ENCODE results near the gene GGTLC2. TPM values are rescaled to one million over a fixed set of nuclear protein-coding genes. Genes with fewer than 3 reads are reported as not detected.
"Not testable (repeated sequence)": the region's sequence is repeated elsewhere in the genome, so short reads cannot be mapped to it uniquely, and the experiment has no call there.

GGTLC2 gene
- total RNA-seq, result not detected

DNA sequence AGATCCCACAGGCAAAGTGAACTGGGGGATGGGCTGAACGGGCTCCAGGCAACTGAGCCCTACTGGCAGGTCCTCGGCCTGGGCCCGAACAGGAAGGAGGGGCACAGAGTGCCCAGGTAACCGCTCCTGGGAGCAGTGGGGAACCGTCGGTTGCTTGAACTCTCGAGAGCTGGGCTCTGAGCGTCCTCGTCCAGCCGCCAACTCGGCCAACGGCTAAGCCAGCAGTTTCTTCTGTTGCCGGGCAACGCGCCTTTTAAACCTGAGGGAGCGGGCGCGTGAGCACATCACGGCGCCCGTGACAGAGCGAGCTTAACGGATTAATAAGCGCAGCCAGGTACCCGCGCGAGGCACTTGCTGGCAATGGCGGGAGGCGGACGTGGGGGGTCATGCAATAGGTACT, at the start of gene GGTLC2:
Gene GGTLC2 (plus strand): TSS at position 301 of the 400 bp plus-strand sequence. CDS start 1,732 bp downstream, outside the sequence.
- FAIRE-seq; DNase-seq (ENCODE audit: low spot score in 2 of 2): not testable (repeated sequence)

DNA sequence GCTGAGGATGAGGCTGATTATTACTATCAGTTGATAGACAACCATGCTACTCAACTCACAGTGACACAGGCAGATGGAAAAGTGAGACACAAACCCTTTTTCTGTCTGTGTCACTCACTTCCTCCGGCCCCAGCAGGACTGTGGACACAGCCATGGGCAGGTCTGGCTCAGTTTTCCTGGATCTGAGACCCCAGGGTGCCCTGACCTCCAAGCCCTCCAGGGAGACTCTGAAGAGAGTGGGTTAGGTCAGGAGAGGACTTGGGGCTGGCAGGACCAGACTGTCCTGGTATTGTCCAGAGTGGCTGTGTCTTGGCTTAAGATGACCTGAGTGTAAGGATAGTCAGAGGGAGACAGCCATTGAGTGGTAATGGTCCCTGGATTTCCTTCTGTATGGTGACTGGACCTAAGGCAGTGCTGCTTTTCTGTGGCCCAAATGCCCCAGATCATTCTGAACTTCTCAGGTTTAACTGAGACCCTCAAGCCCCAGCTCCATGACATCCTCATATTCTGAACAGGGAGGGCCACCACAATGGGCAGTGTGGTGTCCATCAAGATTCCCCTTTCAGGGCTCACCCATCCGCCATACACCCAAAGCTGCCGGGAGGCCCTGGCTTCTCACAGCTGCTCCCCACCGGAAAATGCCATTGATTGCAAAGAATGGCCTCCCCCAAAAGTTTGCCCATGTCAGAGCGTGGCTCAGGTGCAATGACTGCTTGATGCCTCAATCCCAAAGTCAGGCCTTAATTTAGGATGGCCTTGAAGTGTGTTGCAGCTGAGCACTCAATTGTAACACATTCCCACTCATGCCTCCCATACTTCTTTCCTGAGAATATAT, 49.2 kb upstream of the GGTLC2 start:
- FAIRE-seq (no peak), DNase-seq (ENCODE audit: low spot score in 2 of 2) (no peak)

DNA sequence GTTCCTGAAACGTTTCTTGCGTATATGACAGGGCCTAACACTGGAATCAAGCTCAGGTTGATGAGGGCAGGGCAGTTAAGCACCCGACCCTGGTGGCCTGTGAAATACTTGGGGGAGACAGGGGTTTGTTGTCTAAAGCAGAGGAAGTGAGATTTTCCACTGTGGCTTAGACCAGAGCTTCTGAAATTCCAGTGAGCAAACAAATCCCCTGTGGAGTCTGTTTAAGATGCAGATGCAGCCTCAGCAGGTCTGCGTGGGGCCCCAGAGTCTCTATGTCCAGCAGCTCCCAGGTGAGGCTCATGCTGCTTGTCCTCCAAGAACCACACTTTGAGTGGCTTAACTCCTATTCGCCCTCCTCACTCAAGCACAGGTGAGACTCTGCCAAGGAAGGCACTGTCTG, 46.3 kb upstream of the GGTLC2 start:
- FAIRE-seq (no peak), DNase-seq (ENCODE audit: low spot score in 2 of 2) (no peak)

DNA sequence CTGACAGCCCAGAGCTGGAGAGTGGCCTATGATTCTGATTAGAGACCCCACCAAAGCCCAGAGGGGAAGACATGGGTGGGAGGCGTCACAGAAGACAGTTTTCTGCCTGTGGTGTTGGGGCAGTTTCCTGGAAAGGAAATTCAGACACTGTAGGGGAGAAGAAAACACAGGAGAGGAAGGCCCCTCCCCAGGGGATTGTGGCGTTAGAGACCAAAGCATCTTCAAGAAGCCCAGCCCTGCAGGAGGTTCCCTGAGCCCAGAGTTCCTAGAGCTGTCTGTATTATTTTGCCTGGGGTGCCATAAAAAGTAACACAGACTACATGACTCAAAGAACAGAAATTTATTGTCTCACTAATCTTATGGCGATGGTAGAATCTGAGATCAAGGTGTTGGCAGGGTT, 45.2 kb upstream of the GGTLC2 start:
- DNase-seq (ENCODE audit: low spot score in 2 of 2) (no peak), FAIRE-seq (no peak)

DNA sequence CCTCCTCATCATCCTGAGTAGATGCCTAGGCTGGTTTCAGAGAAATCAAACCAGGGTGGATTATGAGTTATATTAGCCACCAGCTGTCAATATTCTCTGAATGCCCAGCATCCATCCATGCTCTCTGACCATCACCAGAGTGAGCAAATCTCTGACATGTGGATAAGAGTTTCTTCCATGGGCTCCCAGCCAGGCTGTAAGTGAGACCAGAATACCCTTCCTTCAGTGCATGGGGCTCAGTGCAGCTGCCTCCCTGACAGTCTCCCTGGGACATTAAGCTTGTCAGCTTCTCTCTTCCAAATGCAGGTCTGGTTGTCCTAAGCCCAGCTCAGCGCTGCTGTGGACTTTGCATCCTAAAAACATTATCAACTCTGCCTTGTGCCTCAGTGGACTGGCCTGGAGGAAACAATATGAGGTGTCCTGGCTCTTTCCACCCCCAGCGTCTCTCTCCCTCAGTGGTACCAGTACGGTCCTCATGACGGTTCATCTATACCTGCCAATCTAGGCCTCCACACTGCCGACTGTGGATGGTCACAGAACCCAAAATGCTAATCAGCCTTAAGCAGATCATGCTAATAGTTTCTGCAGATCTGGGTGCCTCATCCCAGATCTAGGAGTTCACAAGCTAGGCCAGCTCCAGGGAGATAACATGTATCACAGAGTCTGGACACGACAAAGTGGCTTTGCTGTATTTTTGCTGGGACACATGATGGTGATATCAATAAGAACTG, 43.7 kb upstream of the GGTLC2 start:
- DNase-seq (ENCODE audit: low spot score in 2 of 2), result no peak
- FAIRE-seq, result no peak

DNA sequence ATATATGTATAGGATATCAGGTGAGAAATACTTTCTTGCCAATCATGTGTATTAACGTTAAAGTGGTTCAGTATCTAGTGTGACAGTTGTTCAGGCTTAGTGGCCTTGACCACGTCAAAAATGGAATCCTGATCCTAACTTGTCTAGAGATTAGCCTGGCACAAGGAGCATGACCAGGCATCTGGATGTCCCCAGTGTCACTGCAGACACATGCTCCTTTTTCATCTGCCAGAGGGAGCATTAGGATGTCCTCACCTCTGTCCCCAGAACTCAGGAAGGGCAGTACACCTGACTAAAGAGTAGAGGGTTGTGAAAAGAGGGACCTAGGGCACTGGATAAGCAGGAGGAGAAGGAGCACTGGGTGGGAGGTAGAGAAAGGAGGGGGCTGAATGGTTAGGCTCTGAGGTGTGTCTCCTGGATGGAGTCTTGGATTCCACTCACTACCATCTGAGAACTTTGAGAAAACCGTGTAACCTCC, 40.9 kb upstream of the GGTLC2 start:
- DNase-seq (ENCODE audit: low spot score in 2 of 2), result no peak
- FAIRE-seq, result no peak

DNA sequence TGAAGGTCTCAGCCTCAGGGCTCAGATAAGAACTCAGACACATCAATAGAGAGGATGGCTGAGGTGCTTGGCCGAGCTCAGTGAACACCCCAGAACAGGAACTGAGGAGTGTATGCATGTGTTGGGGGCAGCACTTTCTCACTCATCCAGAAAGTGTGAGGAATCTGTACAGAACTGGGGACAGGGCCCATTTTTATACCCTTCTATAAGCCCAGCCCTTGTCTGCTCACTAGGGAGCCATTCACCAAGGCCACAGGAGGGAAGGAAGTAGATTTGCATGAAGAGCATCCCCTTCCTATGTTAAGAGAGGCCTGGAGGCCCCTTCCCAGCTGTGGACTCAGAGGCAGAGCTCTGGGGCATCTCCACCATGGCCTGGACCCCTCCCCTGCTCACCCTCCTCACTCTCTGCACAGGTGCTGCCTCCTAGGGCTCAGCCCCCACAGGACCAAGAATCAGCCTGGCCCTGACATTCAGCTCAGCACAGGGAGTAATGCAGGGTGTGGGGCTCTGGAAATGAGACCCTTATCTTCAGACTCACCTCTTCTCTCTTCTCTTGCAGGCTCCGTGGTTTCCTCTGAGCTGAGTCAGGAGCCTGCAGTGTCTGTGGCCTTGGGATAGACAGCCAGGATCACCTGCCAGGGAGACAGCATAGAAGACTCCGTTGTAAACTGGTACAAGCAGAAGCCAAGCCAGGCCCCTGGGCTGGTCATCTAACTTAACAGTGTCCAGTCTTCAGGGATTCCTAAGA, 39.9 kb upstream of the GGTLC2 start:
- DNase-seq (ENCODE audit: low spot score in 2 of 2), result no peak
- no peak for FAIRE-seq

DNA sequence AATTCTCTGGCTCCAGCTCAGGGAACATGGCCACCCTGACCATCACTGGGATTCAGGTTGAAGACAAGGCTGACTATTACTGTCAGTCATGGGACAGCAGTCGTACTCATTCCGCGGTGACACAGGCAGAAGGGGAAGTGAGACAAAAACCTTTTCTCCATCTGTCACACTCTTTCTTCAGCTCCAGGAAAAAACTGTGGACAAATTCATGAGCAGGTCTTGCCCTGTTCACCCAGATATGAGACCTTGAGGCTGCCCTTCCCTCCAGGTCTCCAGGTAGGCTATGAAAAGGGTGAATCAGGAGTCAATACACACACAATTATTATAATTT, 39.4 kb upstream of the GGTLC2 start:
- FAIRE-seq (no peak), DNase-seq (ENCODE audit: low spot score in 2 of 2) (no peak)

DNA sequence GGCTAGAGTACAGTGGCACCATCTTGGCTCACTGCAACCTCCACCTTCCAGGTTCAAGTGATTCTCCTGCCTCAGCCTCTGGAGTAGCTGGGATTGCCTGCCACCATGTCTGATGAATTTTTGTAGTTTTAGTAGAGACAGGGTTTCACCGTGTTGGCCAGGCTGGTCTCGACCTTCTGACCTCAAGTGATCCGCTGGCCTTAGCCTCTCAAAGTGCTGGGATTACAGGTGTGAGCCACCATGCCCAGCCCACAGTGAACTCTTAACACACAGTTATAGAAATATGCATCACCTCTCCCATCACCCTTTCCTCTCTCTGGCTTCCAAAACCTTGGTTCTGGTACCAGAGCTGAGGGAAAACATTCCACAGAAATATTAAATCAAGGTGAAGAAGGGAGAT, 36.4 kb upstream of the GGTLC2 start:
- FAIRE-seq; DNase-seq (ENCODE audit: low spot score in 2 of 2): not testable (repeated sequence)

DNA sequence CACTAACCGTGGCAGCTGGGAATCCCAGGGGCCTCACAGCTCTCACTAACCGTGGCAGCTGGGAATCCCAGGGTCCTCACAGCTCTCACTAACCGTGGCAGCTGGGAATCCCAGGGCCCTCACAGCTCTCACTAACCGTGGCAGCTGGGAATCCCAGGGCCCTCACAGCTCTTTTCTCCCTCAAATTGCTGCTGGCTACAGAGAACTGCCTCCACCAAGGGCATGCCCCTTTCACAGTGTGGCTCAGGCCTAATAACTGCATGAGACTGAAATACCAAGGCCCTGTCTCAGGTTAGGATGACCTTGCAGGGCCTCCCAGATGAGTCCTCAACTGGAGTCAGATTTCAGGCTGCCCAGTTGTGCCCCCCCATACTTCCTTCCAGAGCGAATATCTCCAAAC, 35.1 kb upstream of the GGTLC2 start:
- DNase-seq (ENCODE audit: low spot score in 2 of 2), result no peak

DNA sequence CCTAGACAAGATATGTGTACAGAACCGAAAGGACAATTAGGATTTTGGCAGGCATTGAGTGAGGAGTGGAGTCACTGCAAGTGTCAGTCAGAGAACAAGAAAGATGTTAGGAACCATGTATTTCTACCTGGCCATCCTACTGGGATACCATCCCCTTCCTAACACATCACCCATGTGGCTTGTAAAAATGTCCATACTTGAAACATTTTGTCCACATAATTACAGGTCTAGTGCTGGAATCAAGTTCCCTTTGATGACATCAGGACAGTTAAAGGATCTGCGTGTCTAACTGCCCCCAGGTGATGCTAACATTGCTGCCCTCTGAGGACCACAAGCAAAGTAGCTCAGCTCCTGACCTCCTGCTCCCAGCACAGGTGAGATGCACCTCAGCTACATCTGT, 31.9 kb upstream of the GGTLC2 start:
- no peak for DNase-seq (ENCODE audit: low spot score in 2 of 2)
- FAIRE-seq, result no peak

More for the DNA sequence above, 35.1 kb upstream of the GGTLC2 start:
- FAIRE-seq, result no peak

DNA sequence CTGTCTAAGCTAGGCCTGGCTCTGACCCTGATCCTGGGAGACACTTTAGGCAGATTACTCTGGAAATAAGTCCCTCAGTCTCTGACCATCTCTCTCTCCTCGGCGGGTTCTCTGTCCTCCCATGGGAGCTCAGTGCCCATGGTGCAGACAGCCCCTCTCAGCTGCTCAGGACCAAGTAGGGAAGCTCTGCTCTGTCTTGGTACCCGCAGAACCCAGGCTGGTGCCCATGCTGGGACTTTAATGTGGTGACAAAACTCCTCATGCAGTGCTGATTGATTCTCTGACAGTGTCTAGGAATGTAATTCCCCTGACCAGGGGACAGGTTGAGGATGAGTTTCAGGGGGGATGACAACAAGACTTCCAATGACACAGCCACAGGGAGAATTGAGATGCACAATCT, 30.3 kb upstream of the GGTLC2 start:
- FAIRE-seq (no peak), DNase-seq (ENCODE audit: low spot score in 2 of 2) (no peak)

DNA sequence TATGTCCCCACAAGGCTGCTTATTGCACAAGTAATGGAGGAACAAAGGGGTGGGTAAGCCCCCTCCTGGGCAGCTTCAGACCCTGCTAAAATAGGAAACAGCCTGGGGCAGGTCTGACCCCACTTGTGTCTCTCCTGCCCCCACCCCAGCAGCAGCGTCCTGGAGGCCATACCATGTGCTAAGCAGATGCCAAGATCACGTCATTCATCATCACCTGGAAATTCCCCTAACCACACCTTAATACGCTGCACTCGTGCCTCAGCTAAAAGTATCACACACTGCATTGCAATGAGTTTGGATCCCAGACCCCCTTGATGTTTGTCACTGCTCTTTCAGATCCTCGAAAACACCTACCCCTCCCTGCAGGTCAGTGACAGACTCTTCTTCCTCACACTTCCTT, 27.8 kb upstream of the GGTLC2 start:
- FAIRE-seq, result no peak

DNA sequence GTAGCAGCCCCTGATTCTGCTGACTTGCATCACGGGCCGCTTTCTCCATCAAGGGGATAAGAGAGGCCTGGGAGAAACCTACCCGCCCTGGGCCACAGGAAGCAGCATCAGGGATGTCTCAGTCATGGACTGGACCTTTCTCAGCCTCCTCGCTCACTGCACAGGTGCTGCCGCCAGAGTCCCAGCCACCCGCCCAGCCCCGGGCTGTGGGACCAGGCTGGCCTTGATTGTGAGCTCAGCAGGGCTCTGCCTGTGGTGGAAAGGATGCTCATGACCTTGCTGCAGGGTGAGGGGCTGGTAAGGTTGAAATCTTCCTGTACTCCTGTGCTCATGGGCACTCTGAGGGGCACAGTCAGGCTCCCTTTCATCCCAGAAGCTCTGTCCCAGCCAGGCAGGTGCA, 26.0 kb upstream of the GGTLC2 start:
- FAIRE-seq, result no peak
- no peak for DNase-seq (ENCODE audit: low spot score in 2 of 2)

More for the DNA sequence above, 27.8 kb upstream of the GGTLC2 start:
- no peak for DNase-seq (ENCODE audit: low spot score in 2 of 2)

DNA sequence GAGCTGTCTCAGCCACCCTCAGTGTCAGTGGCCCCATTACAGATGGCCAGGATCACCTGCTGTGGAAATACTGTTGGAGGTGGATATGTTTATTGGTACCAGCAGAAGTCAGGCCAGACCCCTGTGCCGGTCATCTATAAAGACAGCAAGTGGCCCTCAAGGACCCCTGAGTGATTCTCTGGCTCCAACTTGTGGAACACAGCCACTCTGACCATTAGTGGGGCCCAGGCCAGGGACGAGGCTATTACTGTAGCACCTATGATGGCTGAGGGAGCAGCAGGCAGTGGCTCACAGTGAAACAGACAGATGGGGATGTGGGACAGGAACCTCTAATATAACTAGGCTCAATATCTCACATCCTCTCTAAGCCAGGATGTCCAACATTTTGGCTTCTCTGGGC, 25.5 kb upstream of the GGTLC2 start:
- no peak for FAIRE-seq
- no peak for DNase-seq (ENCODE audit: low spot score in 2 of 2)

DNA sequence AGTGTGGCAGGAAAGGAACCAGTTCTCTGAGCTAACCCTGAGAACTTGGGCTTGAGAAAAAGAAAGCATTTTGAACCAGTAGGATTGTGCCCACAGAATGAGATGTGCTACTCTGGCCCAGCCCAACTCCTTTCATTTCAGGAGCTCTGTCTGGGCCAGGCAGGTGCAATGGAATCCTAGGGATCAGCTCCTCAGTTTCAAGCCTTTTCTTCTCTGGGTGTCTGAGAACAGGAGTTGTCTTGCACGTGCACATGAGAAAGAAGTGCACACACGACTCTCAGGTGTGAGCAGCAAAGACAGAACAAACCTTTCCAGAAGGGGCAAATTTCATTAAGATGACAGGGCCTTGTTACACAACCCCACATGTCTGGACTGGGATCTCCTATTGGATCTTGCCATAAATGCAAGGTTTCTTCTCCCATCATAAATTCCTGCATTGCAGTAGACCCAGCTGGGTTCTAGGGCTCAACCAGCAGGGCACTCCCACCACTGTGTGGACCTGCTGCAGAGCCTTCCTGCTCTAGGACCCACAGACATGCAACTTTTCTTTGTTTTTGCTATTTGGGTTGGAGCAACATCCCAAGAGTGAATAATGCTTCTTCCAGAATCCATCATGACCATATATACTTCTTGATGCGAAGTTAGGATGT, 24.5 kb upstream of the GGTLC2 start:
- FAIRE-seq, result no peak
- no peak for DNase-seq (ENCODE audit: low spot score in 2 of 2)

DNA sequence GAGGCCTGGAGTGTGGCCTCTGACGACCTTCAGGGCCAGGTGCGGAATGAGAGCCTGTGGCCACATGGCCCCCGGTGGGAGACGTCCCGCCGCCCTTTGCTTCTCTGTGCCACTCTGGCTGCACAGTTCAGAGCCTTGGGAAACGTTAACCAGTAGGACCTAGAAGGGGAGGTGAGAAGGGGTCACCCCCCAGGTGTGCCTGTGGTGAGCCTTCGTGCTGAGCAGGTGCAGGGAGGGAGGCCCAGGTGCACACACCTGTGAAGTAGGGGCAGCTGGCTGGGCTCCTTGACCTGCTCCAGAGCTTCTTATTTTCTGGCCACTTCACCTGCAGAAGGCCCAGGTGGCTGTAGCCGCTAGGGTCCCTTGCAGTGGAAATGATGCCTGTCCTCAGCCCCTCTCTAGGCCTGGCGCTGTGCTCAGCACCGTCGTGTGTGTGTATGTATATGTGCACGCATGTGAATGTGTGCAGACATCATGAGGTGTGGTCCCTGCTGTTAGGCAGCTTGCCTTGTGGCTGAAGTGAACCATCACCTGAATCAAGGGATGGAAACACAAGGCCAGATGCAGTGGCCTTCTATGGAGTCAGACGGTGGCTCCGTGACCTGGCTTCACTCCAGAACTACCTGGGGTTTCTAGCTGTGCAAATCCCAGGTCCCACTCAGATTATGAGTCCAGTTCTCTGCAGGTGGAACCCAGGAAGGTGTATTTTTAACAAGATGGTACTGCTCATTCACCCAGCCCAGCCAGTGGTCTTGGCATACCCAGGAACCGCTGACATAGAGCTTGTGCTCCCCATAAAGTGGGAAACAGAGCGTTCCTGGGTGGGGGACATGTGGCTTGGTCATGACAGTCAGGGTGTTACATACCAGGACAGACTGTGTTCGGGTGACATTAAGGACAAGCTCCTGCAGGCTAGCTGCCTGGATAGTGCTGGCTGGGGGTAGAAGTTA, 15.6 kb upstream of the GGTLC2 start:
- not testable (repeated sequence) for DNase-seq (ENCODE audit: low spot score in 2 of 2); FAIRE-seq

DNA sequence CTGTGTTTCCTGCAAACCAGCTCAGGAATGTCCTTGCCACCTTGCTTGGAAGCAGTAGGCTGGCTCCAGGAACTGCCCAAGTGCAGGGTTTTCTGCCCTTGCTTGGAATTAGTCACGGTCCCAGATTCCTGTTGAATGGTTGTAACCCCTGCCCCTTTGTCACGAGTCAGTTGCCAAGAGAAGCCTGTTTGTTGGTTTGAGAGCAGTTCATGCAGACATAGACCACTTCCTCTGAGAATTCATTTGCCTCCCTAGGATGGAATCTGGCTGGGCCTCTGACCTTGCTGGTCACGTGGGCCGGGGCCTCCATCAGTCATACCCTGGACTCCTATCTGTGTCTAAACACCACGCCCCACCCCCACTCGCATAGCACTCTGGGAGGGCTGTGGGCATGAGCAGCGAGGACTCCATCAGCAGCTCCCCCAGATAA, 13.2 kb upstream of the GGTLC2 start:
- FAIRE-seq; DNase-seq (ENCODE audit: low spot score in 2 of 2): not testable (repeated sequence)

DNA sequence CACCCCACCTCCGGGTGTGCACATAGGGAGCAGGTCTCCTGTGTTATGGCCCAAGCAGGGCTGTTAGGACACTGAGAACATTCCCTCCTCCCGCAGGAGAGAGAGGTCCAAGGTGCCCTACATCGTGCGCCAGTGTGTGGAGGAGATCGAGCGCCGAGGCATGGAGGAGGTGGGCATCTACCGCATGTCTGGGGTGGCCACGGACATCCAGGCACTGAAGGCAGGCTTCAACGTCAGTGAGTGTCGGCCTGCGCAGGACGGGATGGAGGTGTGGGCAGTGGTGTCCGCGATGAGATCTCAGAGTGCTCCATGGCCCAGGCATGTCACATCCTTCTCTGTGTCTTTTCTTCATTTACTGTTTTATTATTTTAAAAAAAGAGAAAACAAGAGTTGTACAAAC, 12.2 kb upstream of the GGTLC2 start:
- not testable (repeated sequence) for FAIRE-seq; DNase-seq (ENCODE audit: low spot score in 2 of 2)

Measured in frontal cortex (tissue), 4 donors.